Astrocyte (in vitro differentiated cells and primary cell): ENCODE data around the gene CARS1. TPM values are rescaled to one million over a fixed set of nuclear protein-coding genes. Genes with fewer than 3 reads are reported as not detected.
A peak's percentile ranks its signal among the peaks of the same experiment; 100 is the strongest.

Source experiments
- DNase-seq: peaks from one replicate; pipeline ENCODE4 v3.0.0-alpha.2; 2010; ENCODE audit warnings: low read depth
- FAIRE-seq: peaks from 2 replicates; lab custom pipeline; 2011; peaks lifted over from hg19 to GRCh38; lab: Jason Lieb, UNC
- H2AFZ ChIP-seq: 2 replicates; pipeline ENCODE4 v1.6.0; 2012; ENCODE audit warnings: low read depth, low read length, inconsistent platforms
- H3K27ac ChIP-seq: 2 replicates; pipeline ENCODE4 v1.5.1; 2011; ENCODE audit warnings: low read depth, low read length, inconsistent platforms
- H3K27me3 ChIP-seq: 2 replicates; pipeline ENCODE4 v1.6.0; 2011; ENCODE audit warnings: low read length, inconsistent platforms; ENCODE audit not compliant: insufficient read depth
- H3K36me3 ChIP-seq: 2 replicates; pipeline ENCODE4 v1.5.1; 2011; ENCODE audit warnings: low read length, inconsistent platforms; ENCODE audit not compliant: insufficient read depth
- H3K4me1 ChIP-seq: 2 replicates; pipeline ENCODE4 v1.5.1; 2011; ENCODE audit warnings: low read length, inconsistent platforms; ENCODE audit not compliant: insufficient read depth
- H3K4me2 ChIP-seq: 2 replicates; pipeline ENCODE4 v1.6.0; 2012; ENCODE audit warnings: low read length, inconsistent platforms
- H3K4me3 ChIP-seq: 2 replicates; pipeline ENCODE4 v1.5.1; 2011; ENCODE audit warnings: low read depth, mild to moderate bottlenecking, low read length, inconsistent platforms; ENCODE audit not compliant: insufficient read depth
- H3K79me2 ChIP-seq: 2 replicates; pipeline ENCODE4 v1.6.0; 2012; ENCODE audit warnings: mild to moderate bottlenecking, low read length, inconsistent platforms; ENCODE audit not compliant: insufficient read depth
- H3K9ac ChIP-seq: 2 replicates; pipeline ENCODE4 v1.6.0; 2012; ENCODE audit warnings: mild to moderate bottlenecking, low read length, inconsistent platforms
- H3K9me3 ChIP-seq: 2 replicates; pipeline ENCODE4 v1.5.1; 2012; ENCODE audit warnings: low read depth, mild to moderate bottlenecking, low read length, inconsistent platforms; ENCODE audit not compliant: insufficient read depth
- H4K20me1 ChIP-seq: 2 replicates; pipeline ENCODE4 v1.6.0; 2012; ENCODE audit warnings: low read length, inconsistent platforms; ENCODE audit not compliant: insufficient read depth
- H3K27ac Mint-ChIP-seq: one replicate; pipeline ENCODE4 v1.8.0; 2021; ENCODE audit warnings: mild to moderate bottlenecking, mixed read lengths; ENCODE audit not compliant: unreplicated experiment
- H3K27me3 Mint-ChIP-seq: one replicate; pipeline ENCODE4 v1.8.0; 2021; ENCODE audit warnings: low read depth, mixed read lengths; ENCODE audit not compliant: unreplicated experiment
- H3K36me3 Mint-ChIP-seq: one replicate; pipeline ENCODE4 v1.8.0; 2021; ENCODE audit warnings: low read depth, mixed read lengths; ENCODE audit not compliant: unreplicated experiment
- H3K4me1 Mint-ChIP-seq: one replicate; pipeline ENCODE4 v1.8.0; 2021; ENCODE audit warnings: low read depth, mixed read lengths; ENCODE audit not compliant: unreplicated experiment
- H3K4me3 Mint-ChIP-seq: one replicate; pipeline ENCODE4 v1.8.0; 2021; ENCODE audit warnings: mild to moderate bottlenecking, moderate library complexity, mixed read lengths; ENCODE audit not compliant: unreplicated experiment
- H3K9me3 Mint-ChIP-seq: one replicate; pipeline ENCODE4 v1.8.0; 2021; ENCODE audit warnings: mild to moderate bottlenecking, mixed read lengths; ENCODE audit not compliant: unreplicated experiment
- EZH2 ChIP-seq: IDR thresholded peaks from 2 replicates; pipeline ENCODE4 v1.6.1; 2012; ENCODE audit warnings: mild to moderate bottlenecking, low read length, inconsistent platforms; ENCODE audit not compliant: insufficient read depth
- total RNA-seq: library from RNA; stranded (reverse); gene quantifications from 2 replicates; pipeline ENCODE4 v1.2.1, GENCODE V29; 2021
- TF ChIP-seq, protein P1 (sequence below): IDR thresholded peaks from 2 replicates; pipeline ENCODE4 v1.5.1; 2011; ENCODE audit warnings: low read depth, mild to moderate bottlenecking, inconsistent platforms, low read length, moderate library complexity; ENCODE audit not compliant: insufficient read depth

CARS1 gene
- total RNA-seq, 1 donor from 2014 or later = 123 TPM

DNA sequence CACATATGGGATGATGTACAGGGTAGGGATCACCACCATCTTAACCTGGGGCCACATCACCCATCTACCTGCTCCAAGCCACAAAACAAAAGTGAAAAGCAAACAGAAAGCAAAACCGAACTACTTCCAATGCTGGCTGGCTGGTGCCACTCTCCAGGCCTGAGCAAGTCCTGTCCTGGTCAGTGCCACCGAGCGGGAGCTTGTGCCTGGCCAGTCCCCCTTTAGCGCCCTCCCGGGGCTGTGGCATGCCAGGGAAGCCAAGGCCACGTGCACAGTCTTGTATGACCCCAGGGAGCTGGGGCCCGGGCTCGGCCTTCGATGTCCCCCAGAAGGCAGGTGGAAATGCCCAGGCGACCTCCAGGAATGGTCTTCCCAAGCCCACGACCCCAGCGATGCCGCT lies 47.2 kb downstream of the CARS1 start:
- no peak for TF ChIP-seq EZH2
- TF ChIP-seq, protein P1, sequence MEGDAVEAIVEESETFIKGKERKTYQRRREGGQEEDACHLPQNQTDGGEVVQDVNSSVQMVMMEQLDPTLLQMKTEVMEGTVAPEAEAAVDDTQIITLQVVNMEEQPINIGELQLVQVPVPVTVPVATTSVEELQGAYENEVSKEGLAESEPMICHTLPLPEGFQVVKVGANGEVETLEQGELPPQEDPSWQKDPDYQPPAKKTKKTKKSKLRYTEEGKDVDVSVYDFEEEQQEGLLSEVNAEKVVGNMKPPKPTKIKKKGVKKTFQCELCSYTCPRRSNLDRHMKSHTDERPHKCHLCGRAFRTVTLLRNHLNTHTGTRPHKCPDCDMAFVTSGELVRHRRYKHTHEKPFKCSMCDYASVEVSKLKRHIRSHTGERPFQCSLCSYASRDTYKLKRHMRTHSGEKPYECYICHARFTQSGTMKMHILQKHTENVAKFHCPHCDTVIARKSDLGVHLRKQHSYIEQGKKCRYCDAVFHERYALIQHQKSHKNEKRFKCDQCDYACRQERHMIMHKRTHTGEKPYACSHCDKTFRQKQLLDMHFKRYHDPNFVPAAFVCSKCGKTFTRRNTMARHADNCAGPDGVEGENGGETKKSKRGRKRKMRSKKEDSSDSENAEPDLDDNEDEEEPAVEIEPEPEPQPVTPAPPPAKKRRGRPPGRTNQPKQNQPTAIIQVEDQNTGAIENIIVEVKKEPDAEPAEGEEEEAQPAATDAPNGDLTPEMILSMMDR = no peak
- Mint-ChIP-seq H3K27ac (peak overlapping the region; percentile 41), H3K36me3 (peaks cover 32% of the 10 kb centered on the region), H3K27me3 (no peaks in the 10 kb centered on the region), H3K4me3 (peak overlapping the region; percentile 8), H3K4me1 (peaks cover 4% of the 10 kb centered on the region), H3K9me3 (no peaks in the 10 kb centered on the region)
- H3K9ac ChIP-seq = no peak overlapping the region
- FAIRE-seq (no peak), DNase-seq (no peak)
- H3K27ac ChIP-seq = no peak overlapping the region
- peaks cover 25% of the 10 kb centered on the region for H3K36me3 ChIP-seq
- no peaks in the 10 kb centered on the region for H3K9me3 ChIP-seq
- no peak overlapping the region for H3K4me2 ChIP-seq
- H4K20me1 ChIP-seq = peaks cover 18% of the 10 kb centered on the region
- peaks cover 3% of the 10 kb centered on the region for H3K4me1 ChIP-seq
- no peaks in the 10 kb centered on the region for H3K27me3 ChIP-seq
- H3K79me2 ChIP-seq = no peaks in the 10 kb centered on the region
- H2AFZ ChIP-seq = no peak overlapping the region
- no peak overlapping the region for H3K4me3 ChIP-seq

DNA sequence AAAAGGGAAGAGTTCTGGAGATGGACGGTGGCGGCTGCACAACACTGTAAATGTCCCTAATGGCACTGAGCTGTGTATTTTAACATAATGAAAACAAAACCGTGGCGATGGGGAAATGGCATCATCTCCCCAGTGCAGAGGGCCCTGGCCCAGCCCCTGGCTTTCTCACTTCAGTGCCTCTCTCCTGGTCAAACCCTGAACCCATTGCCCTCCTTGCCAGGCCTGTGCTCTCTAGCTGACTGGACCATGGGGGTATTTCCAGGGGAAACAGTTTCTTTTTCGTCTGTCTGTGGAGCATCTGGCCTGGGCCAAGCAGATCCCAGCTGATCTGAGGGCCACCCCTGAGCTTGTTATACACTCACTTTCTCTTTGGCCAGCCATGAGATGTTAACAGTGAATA lies 47.7 kb downstream of the CARS1 start:
- peaks cover 18% of the 10 kb centered on the region for H4K20me1 ChIP-seq
- TF ChIP-seq EZH2 = no peak
- TF ChIP-seq, protein P1 = no peak
- no peak overlapping the region for H3K4me3 ChIP-seq
- no peaks in the 10 kb centered on the region for H3K79me2 ChIP-seq
- H3K27me3 ChIP-seq = no peaks in the 10 kb centered on the region
- no peak overlapping the region for H3K9ac ChIP-seq
- H3K36me3 Mint-ChIP-seq = peaks cover 28% of the 10 kb centered on the region
- peaks cover 3% of the 10 kb centered on the region for H3K4me1 ChIP-seq
- no peaks in the 10 kb centered on the region for H3K9me3 ChIP-seq
- no peaks in the 10 kb centered on the region for H3K9me3 Mint-ChIP-seq
- H3K27ac Mint-ChIP-seq = peak overlapping the region; percentile 41
- H3K27me3 Mint-ChIP-seq = no peaks in the 10 kb centered on the region
- peaks cover 20% of the 10 kb centered on the region for H3K36me3 ChIP-seq
- FAIRE-seq (no peak), DNase-seq (no peak)
- H3K27ac ChIP-seq = no peak overlapping the region
- peaks cover 4% of the 10 kb centered on the region for H3K4me1 Mint-ChIP-seq
- no peak overlapping the region for H3K4me3 Mint-ChIP-seq
- no peak overlapping the region for H2AFZ ChIP-seq
- H3K4me2 ChIP-seq = no peak overlapping the region

DNA sequence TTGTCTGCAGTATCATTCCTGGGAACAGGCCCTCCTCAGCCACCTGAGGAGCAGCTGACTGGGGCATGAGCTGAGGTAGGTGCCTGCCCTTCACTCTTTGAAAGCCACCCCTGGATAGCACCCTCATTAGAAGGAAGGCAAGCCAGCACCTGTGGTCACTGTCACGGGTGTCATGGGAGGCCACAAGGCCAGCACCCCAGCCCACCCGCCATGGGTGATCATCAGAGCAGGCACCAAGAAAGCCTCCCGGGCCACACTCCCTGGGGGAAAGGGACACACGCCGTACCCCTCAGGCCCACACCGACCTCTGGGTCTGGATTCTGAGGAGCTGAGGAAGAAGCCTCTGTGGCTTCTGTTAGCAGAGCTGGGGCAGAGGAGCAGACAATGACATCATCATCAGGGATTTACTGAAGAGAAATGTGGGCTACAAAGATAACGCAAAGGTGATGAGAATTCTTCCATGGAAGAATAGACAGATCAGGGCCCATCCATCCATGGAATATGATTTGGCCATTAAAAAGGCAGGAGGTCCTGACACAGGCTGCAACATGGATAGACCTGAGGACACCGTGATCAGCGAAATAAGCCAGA lies 48.4 kb downstream of the CARS1 start:
- Histone ChIP-seq H3K4me1 (peaks cover 3% of the 10 kb centered on the region), H2AFZ (no peak overlapping the region), H3K4me3 (no peak overlapping the region), H3K9ac (no peak overlapping the region), H3K27me3 (no peaks in the 10 kb centered on the region), H4K20me1 (peaks cover 12% of the 10 kb centered on the region), H3K9me3 (no peaks in the 10 kb centered on the region), H3K36me3 (peaks cover 19% of the 10 kb centered on the region), H3K4me2 (no peak overlapping the region), H3K27ac (no peak overlapping the region), H3K79me2 (no peaks in the 10 kb centered on the region)
- H3K27ac Mint-ChIP-seq = no peak overlapping the region
- DNase-seq = no peak
- no peak for TF ChIP-seq EZH2
- TF ChIP-seq, protein P1 = no peak
- no peaks in the 10 kb centered on the region for H3K9me3 Mint-ChIP-seq
- no peaks in the 10 kb centered on the region for H3K27me3 Mint-ChIP-seq
- peaks cover 33% of the 10 kb centered on the region for H3K36me3 Mint-ChIP-seq
- H3K4me3 Mint-ChIP-seq = peak overlapping the region; percentile 37
- peaks cover 4% of the 10 kb centered on the region for H3K4me1 Mint-ChIP-seq
- no peak for FAIRE-seq
